ENCODE results near the gene RAD54L.

DNA sequence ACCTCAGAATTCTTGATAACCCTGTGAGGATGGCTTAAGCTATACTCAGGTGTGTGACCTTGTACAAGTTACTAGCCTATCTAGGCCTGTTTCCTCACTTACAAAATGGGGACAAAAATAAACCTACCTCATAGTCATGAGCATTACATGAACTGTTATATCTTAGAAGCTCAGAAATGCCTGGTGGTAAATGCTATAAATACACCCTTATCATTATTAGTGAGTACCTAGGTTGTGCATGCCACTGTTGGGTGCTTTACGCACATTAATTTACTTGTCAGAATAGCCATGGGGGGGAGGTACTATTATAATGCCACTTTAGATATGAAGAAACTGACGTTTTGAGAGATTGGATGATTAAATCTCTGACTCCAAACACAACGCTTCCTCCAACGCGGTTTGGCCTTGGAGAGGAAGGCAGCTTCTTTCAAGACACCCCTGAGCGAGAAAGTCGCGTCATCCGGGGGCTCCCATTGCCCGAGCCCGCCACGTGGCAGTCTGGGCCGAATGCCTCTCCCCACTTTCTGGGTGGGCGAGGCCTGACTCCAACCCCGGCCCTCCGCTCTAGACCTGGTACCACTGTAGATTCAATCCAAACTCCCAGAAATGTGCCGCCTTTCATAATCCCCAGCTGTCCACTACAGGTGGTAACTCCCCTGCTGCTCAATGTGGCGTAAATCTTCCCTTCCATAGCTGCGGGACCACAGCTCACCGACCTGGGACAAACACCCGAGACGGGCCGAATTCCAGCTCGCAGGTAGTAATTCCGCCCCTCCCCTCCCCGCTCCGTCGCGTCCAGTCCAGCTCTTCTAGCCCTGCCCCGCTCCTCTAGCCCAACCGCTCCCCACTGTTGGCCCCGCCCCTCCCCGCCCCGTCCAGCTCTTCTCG lies 771 bp upstream of the RAD54L start:
- TF ChIP-seq ZNF274 (IDR thresholded peaks at IDR 0.05; ENCODE audit: low read depth, low read length) (no peak), YY1 (IDR thresholded peaks at IDR 0.05; ENCODE audit: insufficient read depth, insufficient read length) (no peak)
